ENCODE data around the gene IPO4.
A peak's percentile ranks its signal among the peaks of the same experiment; 100 is the strongest.

Gene IPO4

GRCh38 chr14:24146978-24147760 lies 41.4 kb downstream of the IPO4 start, which contains the start of gene RNF31:
RNF31 (plus strand) TSS chr14:24147498; CDS start chr14:24147699, 201 bp downstream.
- DNase-seq (ENCODE audit: low read depth) = peak; percentile 98
- peak within 1 kb of the TSS; percentile 73 for H3K4me3 ChIP-seq (ENCODE audit: control insufficient read depth, low read depth, low read length)
- TF ChIP-seq CTCF (conservative IDR thresholded peaks at IDR 0.05; ENCODE audit: control insufficient read depth, insufficient read depth, low read depth, low read length) = no peak

GRCh38 chr14:24146453-24146977 lies 42.1 kb downstream of the IPO4 start, which contains the start of gene PSME2:
PSME2 (minus strand) TSS chr14:24146610; CDS start chr14:24146581, 29 bp downstream.
- TF ChIP-seq CTCF (conservative IDR thresholded peaks at IDR 0.05; ENCODE audit: control insufficient read depth, insufficient read depth, low read depth, low read length) = no peak
- peak; percentile 93 for DNase-seq (ENCODE audit: low read depth)
- peak within 1 kb of the TSS; percentile 73 for H3K4me3 ChIP-seq (ENCODE audit: control insufficient read depth, low read depth, low read length)

- no peak for DNase-seq (ENCODE audit: low read depth)
Observed at GRCh38 chr14:24145690-24146452, 42.7 kb downstream of the IPO4 start.

GRCh38 chr14:24145219-24145618 lies 43.4 kb downstream of the IPO4 start:
- DNase-seq (ENCODE audit: low read depth) = no peak
- no peak for TF ChIP-seq CTCF (conservative IDR thresholded peaks at IDR 0.05; ENCODE audit: control insufficient read depth, insufficient read depth, low read depth, low read length)
- peak overlapping the region; percentile 73 for H3K4me3 ChIP-seq (ENCODE audit: control insufficient read depth, low read depth, low read length)

More at GRCh38 chr14:24145690-24146452, 42.7 kb downstream of the IPO4 start:
- H3K4me3 ChIP-seq (ENCODE audit: control insufficient read depth, low read depth, low read length) = peak overlapping the region; percentile 73
- TF ChIP-seq CTCF (conservative IDR thresholded peaks at IDR 0.05; ENCODE audit: control insufficient read depth, insufficient read depth, low read depth, low read length) = no peak

GRCh38 chr14:24144451-24144850 lies 44.2 kb downstream of the IPO4 start:
- no peak overlapping the region for H3K4me3 ChIP-seq (ENCODE audit: control insufficient read depth, low read depth, low read length)
- TF ChIP-seq CTCF (conservative IDR thresholded peaks at IDR 0.05; ENCODE audit: control insufficient read depth, insufficient read depth, low read depth, low read length) = no peak
- no peak for DNase-seq (ENCODE audit: low read depth)

GRCh38 chr14:24143511-24143910 lies 45.1 kb downstream of the IPO4 start:
- H3K4me3 ChIP-seq (ENCODE audit: control insufficient read depth, low read depth, low read length) = no peak overlapping the region
- peak; percentile 83 for DNase-seq (ENCODE audit: low read depth)
- TF ChIP-seq CTCF (conservative IDR thresholded peaks at IDR 0.05; ENCODE audit: control insufficient read depth, insufficient read depth, low read depth, low read length) = no peak
